GM21367 (cell line): ENCODE measurements around the gene NCOR2.

Experiments
- ATAC-seq: cut with Tn5 transposase; IDR thresholded peaks from one replicate; pipeline ENCODE4 v1.9.1; 2021; ENCODE audit not compliant: unreplicated experiment

The NCOR2 gene

GRCh38 chr12:124529565-124530276 is 37.7 kb downstream of the NCOR2 start:
- no peak for ATAC-seq

- ATAC-seq, result no peak
These were observed 39.4 kb downstream of the NCOR2 start for GRCh38 chr12:124527861-124528561.

- ATAC-seq, result no peak
These were observed 41.3 kb downstream of the NCOR2 start for GRCh38 chr12:124525927-124526692.

- ATAC-seq, result no peak
These were observed 42.0 kb downstream of the NCOR2 start for GRCh38 chr12:124525455-124525854.

- no peak for ATAC-seq
These were observed 43.0 kb downstream of the NCOR2 start for GRCh38 chr12:124524231-124524925.

- no peak for ATAC-seq
These were observed 44.3 kb downstream of the NCOR2 start for GRCh38 chr12:124523071-124523470.

GRCh38 chr12:124520907-124521306 is 46.5 kb downstream of the NCOR2 start:
- no peak for ATAC-seq

GRCh38 chr12:124520265-124520701 is 47.1 kb downstream of the NCOR2 start:
- no peak for ATAC-seq

- no peak for ATAC-seq
These were observed 47.7 kb downstream of the NCOR2 start for GRCh38 chr12:124519746-124520145.

- ATAC-seq, result no peak
These were observed 49.1 kb downstream of the NCOR2 start for GRCh38 chr12:124518051-124518932.
